ENCODE measurements around the gene COG7. TPM values are rescaled to one million over a fixed set of nuclear protein-coding genes. Genes with fewer than 3 reads are reported as not detected.

COG7 gene
- total RNA-seq, 1 experiment from 2014 or later = 17.9 TPM

- H3K23me2 ChIP-seq (ENCODE audit: insufficient read length, low read depth, low read length, poor library complexity, severe bottlenecking) = no peaks in the 10 kb centered on the region
- H2BK5ac ChIP-seq (ENCODE audit: insufficient read length, low read length) = no peak overlapping the region
- no peak overlapping the region for H2BK120ac ChIP-seq (ENCODE audit: low read depth, low read length, poor library complexity, severe bottlenecking)
- no peak overlapping the region for H4K5ac ChIP-seq (ENCODE audit: insufficient read length, low read depth, low read length)
- no peak overlapping the region for H2AK5ac ChIP-seq (ENCODE audit: insufficient read length, low read length)
- H3K23ac ChIP-seq (ENCODE audit: insufficient read length, low read depth, low read length) = no peak overlapping the region
- no peak overlapping the region for H3K27ac ChIP-seq (ENCODE audit: insufficient read length, low read depth, low read length)
- H3K27me3 ChIP-seq (ENCODE audit: insufficient read depth, low read length) = no peaks in the 10 kb centered on the region
- H3K79me1 ChIP-seq (ENCODE audit: insufficient read depth, low read depth, low read length, poor library complexity, severe bottlenecking) = no peaks in the 10 kb centered on the region
- H4K8ac ChIP-seq (replicated peaks; ENCODE audit: insufficient read length, low read depth, low read length) = no peak overlapping the region
- no peak overlapping the region for H4K91ac ChIP-seq (ENCODE audit: insufficient read length, low read depth, low read length)
- H4K20me1 ChIP-seq (ENCODE audit: control insufficient read depth, insufficient read depth, insufficient read length) = no peaks in the 10 kb centered on the region
- H3K9ac ChIP-seq (ENCODE audit: extremely low read depth, insufficient read length, low read length) = no peak overlapping the region
- no peaks in the 10 kb centered on the region for H3K9me3 ChIP-seq (ENCODE audit: control insufficient read depth, low read depth, low read length)
- H3K56ac ChIP-seq (ENCODE audit: insufficient read length, low read depth, low read length) = no peak overlapping the region
- H3K4me1 Mint-ChIP-seq = 0 out of 4 replicates have a peak, but pooled peaks cover 0 to 2% of the 10 kb centered on the region in 2 experiments
- no peak overlapping the region for H2BK12ac ChIP-seq (ENCODE audit: insufficient read length, low read depth, low read length)
- no peak overlapping the region for H2BK20ac ChIP-seq (ENCODE audit: low read depth, low read length, poor library complexity, severe bottlenecking)
- TF ChIP-seq, protein P1, sequence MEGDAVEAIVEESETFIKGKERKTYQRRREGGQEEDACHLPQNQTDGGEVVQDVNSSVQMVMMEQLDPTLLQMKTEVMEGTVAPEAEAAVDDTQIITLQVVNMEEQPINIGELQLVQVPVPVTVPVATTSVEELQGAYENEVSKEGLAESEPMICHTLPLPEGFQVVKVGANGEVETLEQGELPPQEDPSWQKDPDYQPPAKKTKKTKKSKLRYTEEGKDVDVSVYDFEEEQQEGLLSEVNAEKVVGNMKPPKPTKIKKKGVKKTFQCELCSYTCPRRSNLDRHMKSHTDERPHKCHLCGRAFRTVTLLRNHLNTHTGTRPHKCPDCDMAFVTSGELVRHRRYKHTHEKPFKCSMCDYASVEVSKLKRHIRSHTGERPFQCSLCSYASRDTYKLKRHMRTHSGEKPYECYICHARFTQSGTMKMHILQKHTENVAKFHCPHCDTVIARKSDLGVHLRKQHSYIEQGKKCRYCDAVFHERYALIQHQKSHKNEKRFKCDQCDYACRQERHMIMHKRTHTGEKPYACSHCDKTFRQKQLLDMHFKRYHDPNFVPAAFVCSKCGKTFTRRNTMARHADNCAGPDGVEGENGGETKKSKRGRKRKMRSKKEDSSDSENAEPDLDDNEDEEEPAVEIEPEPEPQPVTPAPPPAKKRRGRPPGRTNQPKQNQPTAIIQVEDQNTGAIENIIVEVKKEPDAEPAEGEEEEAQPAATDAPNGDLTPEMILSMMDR (conservative IDR thresholded peaks at IDR 0.05) = no peak
- H3K4ac ChIP-seq (ENCODE audit: low read depth, low read length) = no peak overlapping the region
- no peaks in the 10 kb centered on the region for H3K9me3 Mint-ChIP-seq
- H3K27me3 Mint-ChIP-seq (ENCODE audit: low read depth) = no peaks in the 10 kb centered on the region
- H3T11ph ChIP-seq (ENCODE audit: low read length) = no peak overlapping the region
- no peaks in the 10 kb centered on the region for H3K4me1 ChIP-seq (ENCODE audit: insufficient read depth, low read length)
- no peak overlapping the region for H3K4me2 ChIP-seq (ENCODE audit: insufficient read depth, insufficient read length, low read length)
- no peak for DNase-seq
- no peak overlapping the region for H2AFZ ChIP-seq (ENCODE audit: low read length)
- no peak overlapping the region for H3K27ac Mint-ChIP-seq
- no peak overlapping the region for H3K18ac ChIP-seq (ENCODE audit: insufficient read length, low read depth, low read length)
- H3K36me3 Mint-ChIP-seq (ENCODE audit: insufficient read depth in 1 of 3, low read depth in 3 of 3) = no peaks in the 10 kb centered on the region
- H2BK15ac ChIP-seq (ENCODE audit: low read depth, low read length) = no peak overlapping the region
- H3K4me3 Mint-ChIP-seq = no peak overlapping the region
- H3K79me2 ChIP-seq (ENCODE audit: insufficient read depth, low read length) = no peaks in the 10 kb centered on the region
- no CpG with 5 or more reads among the region's 8 CpGs for WGBS (ENCODE audit: extremely low coverage, insufficient read length, low lambda C conversion rate)
- no peak overlapping the region for H3K14ac ChIP-seq (ENCODE audit: insufficient read depth, low read length)
Observed at GRCh38 chr16:23357761-23358290, 95.2 kb downstream of the COG7 start.

All from H9 (cell line).